Uterus (tissue), 4 donors: Measurements from ENCODE around the gene CCL2. TPM values are rescaled to one million over a fixed set of nuclear protein-coding genes. Genes with fewer than 3 reads are reported as not detected.

Experiments
- DNase-seq, 2 donors: peaks; one replicate each; pipeline ENCODE4 v3.0.0-alpha.2; 2019 to 2020
- H3K27ac ChIP-seq, 2 donors: fragments of 200-600 bp; sonication (generic); 1 replicate in 1 of 2; 2 replicates in 1 of 2; pipeline ENCODE4 v1.5.1; 2016 to 2018
- H3K27me3 ChIP-seq, 2 donors: fragments of 200-600 bp; sonication (generic); one replicate each; pipeline ENCODE4 v1.5.1; 2018 to 2019; ENCODE audit warnings: control low read depth in 1 of 2
- H3K36me3 ChIP-seq, 2 donors: fragments of 200-600 bp; sonication (generic); one replicate each; pipeline ENCODE4 v1.5.1; 2019; ENCODE audit warnings: control low read depth in 1 of 2
- H3K4me1 ChIP-seq, 2 donors: fragments of 200-600 bp; sonication (generic); one replicate each; pipeline ENCODE4 v1.5.1; 2018 to 2019; ENCODE audit warnings: control low read depth in 1 of 2
- H3K4me3 ChIP-seq, 2 donors: fragments of 200-600 bp; sonication (generic); 1 replicate in 1 of 2; 2 replicates in 1 of 2; pipeline ENCODE4 v1.5.1; 2018 to 2019; ENCODE audit warnings: mild to moderate bottlenecking in 1 of 2
- H3K9me3 ChIP-seq, 2 donors: fragments of 200-600 bp; sonication (generic); one replicate each; pipeline ENCODE4 v1.5.1; 2019; ENCODE audit warnings: control low read depth in 1 of 2
- POLR2A ChIP-seq, 2 donors: fragments of 450-650 bp; IDR thresholded peaks; one replicate each; pipeline ENCODE4 v1.6.1; 2016; ENCODE audit warnings: antibody characterized with exemption in 2 of 2, mild to moderate bottlenecking in 1 of 2, moderate library complexity in 1 of 2
- intact Hi-C: fragments of 100-400 bp; cut with DNase I; formaldehyde crosslinking; loops from one replicate; pipeline ENCODE4 v1.15.1; 2023; ENCODE audit warnings: low total_unique reads
- total RNA-seq, 4 donors: library from RNA; depleted of rRNA in 3 of 4; stranded (reverse); fragments of >200 nt in 3 of 4; gene quantifications; one replicate each; pipeline versions ENCODE4 v1.1.0 to v1.2.4, GENCODE V29; 2014 to 2023
- TF ChIP-seq, protein P1 (sequence below), 4 experiments: fragments of 200-600 bp in 2 of 4; fragments of 450-650 bp in 2 of 4; sonication (generic) in 2 of 4; IDR thresholded peaks; one replicate each; pipeline ENCODE4 v1.5.1; 2016 to 2019; ENCODE audit warnings: antibody characterized with exemption in 4 of 4, mild to moderate bottlenecking in 2 of 4, moderate library complexity in 1 of 4
- donor health status: DM: yes; HTN: yes; CAD: no.

Gene CCL2
- total RNA-seq, 4 donors from 2014 or later, result 0.77 to 30.3 (median 8.9) TPM

DNA sequence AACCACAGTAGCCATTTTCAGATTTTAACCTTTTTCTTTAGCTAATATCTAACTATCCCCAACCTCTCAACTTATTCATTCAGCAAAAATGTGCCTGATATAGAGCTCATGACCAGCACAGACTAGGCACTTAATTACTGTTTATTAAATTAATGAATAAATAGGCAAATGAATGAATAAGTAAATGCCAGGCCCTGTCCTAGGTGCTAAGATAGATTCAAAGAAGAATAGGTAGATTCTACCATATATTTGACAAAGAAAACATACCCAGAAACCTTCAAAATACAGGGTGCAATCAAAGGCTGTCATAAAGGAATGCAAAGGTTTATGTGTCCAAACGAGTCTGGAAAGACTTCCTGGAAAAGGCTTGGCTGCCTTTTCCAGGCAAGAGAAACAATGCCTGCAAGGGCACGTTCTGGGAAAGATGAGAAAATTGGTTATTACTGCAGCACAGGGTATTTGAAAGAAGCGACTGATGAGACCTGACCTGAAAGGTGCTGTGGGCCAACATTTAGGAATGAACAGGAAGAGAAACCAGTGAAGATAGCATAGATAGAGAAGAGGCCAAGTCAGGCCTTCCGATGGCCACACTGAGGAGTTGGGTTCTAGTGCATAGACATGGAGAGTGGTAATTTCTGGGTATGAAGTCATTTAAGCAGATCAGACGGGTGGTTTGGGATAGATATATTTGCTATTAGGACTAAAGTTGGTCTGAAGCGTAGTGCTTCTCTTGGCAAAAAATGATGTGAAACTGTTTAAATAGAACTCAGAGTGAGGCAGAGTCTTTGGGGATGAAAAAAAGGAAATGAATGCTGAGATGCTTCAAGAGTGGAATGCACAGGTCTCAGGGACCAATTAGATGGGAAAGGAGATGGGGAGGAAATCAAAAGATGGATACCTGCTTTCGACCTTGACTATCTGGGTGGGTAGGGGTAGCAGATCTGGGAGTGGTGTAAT, 11.4 kb upstream of the CCL2 start:
- intact Hi-C loops, result no loop called here

DNA sequence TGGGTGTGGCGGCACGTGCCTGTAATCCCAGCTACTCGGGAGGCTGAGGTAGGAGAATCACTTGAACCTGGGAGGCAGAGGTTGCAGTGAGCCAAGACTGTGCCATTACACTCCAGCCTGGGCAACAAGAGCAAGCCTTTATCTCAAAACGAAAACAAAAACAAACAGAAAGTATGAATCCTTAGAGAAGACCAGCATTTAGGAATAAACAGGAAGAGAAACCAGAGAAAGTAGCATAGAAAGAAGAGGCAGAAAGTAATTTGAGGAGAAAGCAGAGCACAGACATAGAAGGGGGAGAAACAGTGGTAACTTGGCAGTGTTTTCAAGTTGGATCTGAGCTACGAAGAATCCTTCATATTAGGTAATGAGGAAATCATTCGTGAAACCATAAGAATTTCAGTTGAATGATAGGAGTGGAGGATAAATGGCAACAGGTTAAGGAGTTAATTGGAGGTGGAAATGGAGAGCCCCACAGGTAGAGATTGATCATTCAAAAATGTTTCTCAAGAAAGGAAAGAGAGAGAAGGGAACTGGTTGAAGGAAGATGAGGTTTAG, 9.7 kb upstream of the CCL2 start:
- intact Hi-C loops, result no loop called here
- TF ChIP-seq POLR2A (IDR thresholded peaks at IDR 0.05), result no peak
- TF ChIP-seq, protein P1, sequence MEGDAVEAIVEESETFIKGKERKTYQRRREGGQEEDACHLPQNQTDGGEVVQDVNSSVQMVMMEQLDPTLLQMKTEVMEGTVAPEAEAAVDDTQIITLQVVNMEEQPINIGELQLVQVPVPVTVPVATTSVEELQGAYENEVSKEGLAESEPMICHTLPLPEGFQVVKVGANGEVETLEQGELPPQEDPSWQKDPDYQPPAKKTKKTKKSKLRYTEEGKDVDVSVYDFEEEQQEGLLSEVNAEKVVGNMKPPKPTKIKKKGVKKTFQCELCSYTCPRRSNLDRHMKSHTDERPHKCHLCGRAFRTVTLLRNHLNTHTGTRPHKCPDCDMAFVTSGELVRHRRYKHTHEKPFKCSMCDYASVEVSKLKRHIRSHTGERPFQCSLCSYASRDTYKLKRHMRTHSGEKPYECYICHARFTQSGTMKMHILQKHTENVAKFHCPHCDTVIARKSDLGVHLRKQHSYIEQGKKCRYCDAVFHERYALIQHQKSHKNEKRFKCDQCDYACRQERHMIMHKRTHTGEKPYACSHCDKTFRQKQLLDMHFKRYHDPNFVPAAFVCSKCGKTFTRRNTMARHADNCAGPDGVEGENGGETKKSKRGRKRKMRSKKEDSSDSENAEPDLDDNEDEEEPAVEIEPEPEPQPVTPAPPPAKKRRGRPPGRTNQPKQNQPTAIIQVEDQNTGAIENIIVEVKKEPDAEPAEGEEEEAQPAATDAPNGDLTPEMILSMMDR (IDR thresholded peaks at IDR 0.05), result no peak
- Histone ChIP-seq H3K9me3 (no peaks in the 10 kb centered on the region), H3K27ac (no peak overlapping the region), H3K4me1 (peaks cover 0 to 18% of the 10 kb centered on the region in 2 donors), H3K27me3 (no peaks in the 10 kb centered on the region), H3K4me3 (no peak overlapping the region), H3K36me3 (no peaks in the 10 kb centered on the region)
- DNase-seq, result no peak

More for the DNA sequence above, 11.4 kb upstream of the CCL2 start:
- no peak for DNase-seq
- Histone ChIP-seq H3K27ac (no peak overlapping the region), H3K36me3 (no peaks in the 10 kb centered on the region), H3K9me3 (no peaks in the 10 kb centered on the region), H3K4me3 (no peak overlapping the region), H3K27me3 (no peaks in the 10 kb centered on the region), H3K4me1 (peaks cover 0 to 5% of the 10 kb centered on the region in 2 donors)
- TF ChIP-seq, protein P1 (IDR thresholded peaks at IDR 0.05), result no peak
- no peak for TF ChIP-seq POLR2A (IDR thresholded peaks at IDR 0.05)

DNA sequence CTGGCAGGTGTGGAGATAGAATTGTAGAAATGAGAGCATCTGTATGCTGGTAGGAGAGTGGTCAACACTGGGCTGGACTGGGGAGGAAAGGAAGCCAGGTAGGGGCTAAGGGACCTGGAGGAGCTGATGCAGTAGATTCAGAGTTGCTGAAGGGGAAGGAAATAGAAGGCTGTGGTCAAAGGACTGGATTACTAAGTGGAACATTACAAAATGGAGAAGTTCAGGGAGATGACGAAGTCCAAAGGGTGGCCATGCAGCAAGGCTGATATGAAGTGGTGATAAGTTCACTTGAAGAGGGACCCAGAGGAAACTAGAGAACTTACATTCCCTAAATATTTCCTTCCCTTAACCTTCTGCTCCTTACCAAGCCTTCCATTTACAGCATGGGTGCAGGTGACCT, 8.6 kb upstream of the CCL2 start:
- Histone ChIP-seq H3K27me3 (no peaks in the 10 kb centered on the region), H3K36me3 (no peaks in the 10 kb centered on the region), H3K4me3 (no peak overlapping the region), H3K27ac (no peak overlapping the region), H3K4me1 (peaks cover 1 to 16% of the 10 kb centered on the region in 2 donors), H3K9me3 (no peaks in the 10 kb centered on the region)
- TF ChIP-seq POLR2A (IDR thresholded peaks at IDR 0.05), result no peak
- TF ChIP-seq, protein P1 (IDR thresholded peaks at IDR 0.05), result no peak
- no peak for DNase-seq
- intact Hi-C loops, result no loop called here

DNA sequence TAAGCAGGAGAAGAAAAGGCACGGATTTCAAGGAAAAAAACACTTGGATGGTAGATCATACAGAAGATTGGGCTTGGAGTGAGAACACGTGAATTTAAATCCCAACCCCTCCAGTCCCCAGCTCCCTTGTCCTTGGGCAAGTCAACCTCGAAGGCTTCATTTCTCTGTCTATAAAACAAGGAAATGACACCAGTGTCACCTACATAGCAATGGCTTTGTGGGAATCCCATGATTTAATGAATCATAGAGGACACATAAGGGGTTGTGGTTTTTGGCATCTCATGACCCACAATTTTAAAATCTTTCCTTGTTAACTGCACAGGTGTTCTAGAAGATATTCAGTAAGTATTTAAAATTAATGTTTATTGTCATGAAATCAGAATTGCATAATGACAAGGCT, 8.2 kb upstream of the CCL2 start:
- Histone ChIP-seq H3K4me3 (no peak overlapping the region), H3K27ac (no peak overlapping the region), H3K27me3 (no peaks in the 10 kb centered on the region), H3K4me1 (peaks cover 5 to 20% of the 10 kb centered on the region in 2 donors), H3K36me3 (no peaks in the 10 kb centered on the region), H3K9me3 (no peaks in the 10 kb centered on the region)
- intact Hi-C loops, result no loop called here
- TF ChIP-seq, protein P1 (IDR thresholded peaks at IDR 0.05), result no peak
- TF ChIP-seq POLR2A (IDR thresholded peaks at IDR 0.05), result no peak
- no peak for DNase-seq

DNA sequence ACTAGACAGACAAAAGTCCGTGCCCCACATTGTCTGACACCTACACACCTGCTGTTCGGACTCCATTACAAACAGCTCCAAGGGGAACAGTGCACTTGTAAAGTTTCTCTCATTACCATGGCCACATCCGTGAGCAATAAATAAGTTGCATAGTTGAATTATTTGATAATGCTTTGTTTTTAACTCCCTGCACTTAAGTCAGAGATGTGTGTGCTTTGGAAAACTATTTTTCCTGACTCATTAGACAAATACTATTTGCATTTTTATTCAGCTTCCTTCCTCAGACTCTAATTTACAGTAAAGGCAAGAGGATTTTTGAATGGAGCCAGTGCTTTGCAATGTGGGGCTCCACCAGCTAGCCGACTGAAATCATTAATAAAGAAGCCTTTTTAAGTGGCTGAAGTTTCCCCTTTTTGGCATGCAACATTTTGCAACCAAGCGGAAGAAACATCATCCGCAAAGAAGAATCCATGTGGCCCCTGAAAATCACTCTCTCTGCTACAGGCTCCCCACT, 6.5 kb upstream of the CCL2 start:
- DNase-seq, result no peak
- H3K27me3 ChIP-seq, result no peaks in the 10 kb centered on the region
- H3K4me1 ChIP-seq, result peaks cover 18 to 36% of the 10 kb centered on the region in 2 donors
- H3K4me3 ChIP-seq, result no peak overlapping the region
- TF ChIP-seq POLR2A (IDR thresholded peaks at IDR 0.05), result no peak
- TF ChIP-seq, protein P1 (IDR thresholded peaks at IDR 0.05), result no peak
- peak overlapping the region; percentile 6 to 46 for H3K27ac ChIP-seq
- no peaks in the 10 kb centered on the region for H3K36me3 ChIP-seq
- no peaks in the 10 kb centered on the region for H3K9me3 ChIP-seq
- intact Hi-C loops, result no loop called here
